ENCODE measurements around the gene VPS16. TPM values are rescaled to one million over a fixed set of nuclear protein-coding genes. Genes with fewer than 3 reads are reported as not detected.

Gene VPS16
- total and polyA plus RNA-seq, 2 of the 13 experiments (the other 11 are each of a cell fraction or from before 2014, with no cell fraction given), result 34.2 to 35.4 TPM

DNA sequence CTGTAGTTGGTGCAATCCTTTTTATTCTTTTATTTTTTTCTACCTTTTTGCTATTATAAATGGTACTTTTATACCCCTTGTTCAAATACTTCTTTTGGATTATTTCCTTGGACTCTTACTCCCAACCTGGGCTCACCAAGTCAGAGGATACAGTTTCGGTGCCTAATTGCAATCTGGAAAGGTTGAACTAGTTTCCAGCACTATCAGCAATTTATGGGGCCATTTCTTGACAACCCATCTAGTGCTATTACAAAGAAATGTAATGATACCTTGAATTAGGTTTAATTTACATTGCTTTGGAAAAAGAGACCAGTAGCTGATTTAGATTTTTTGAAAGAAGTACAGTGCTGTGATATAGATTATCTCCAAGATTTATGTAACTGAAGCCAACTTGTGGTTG lies 38.0 kb downstream of the VPS16 start:
- H3K27ac ChIP-seq (ENCODE audit: extremely low read length, insufficient read depth, low read length), result no peak overlapping the region
- no peaks in the 10 kb centered on the region for H3K9me3 ChIP-seq (ENCODE audit: low read length)
- no peak overlapping the region for H3K4me3 ChIP-seq (replicated peaks in 1 of 3; ENCODE audit: insufficient read depth in 1 of 3, low read depth in 2 of 3, low read length in 3 of 3)
- H3K27me3 ChIP-seq (ENCODE audit: control insufficient read depth in 1 of 2, insufficient read depth in 2 of 2, low read length in 2 of 2), result no peaks in the 10 kb centered on the region; a peak in 1 of 5 replicates
- H3K36me3 ChIP-seq (replicated peaks in 1 of 2; ENCODE audit: control insufficient read depth in 1 of 2, insufficient read depth in 2 of 2, low read length in 2 of 2), result peaks cover 0 to 3% of the 10 kb centered on the region in 2 experiments; a peak in 1 of 5 replicates
- in situ Hi-C loops (cut with HindIII; ENCODE audit: extremely low pct_ligation_motif_present, low pct_unique_long_range_greater_than_20kb) (no loop called here), intact Hi-C loops (cut with micrococcal nuclease; ENCODE audit: unreplicated experiment) (loop anchor here (10.0 kb wide), 1 partner anchor 66 kb away; no protein-coding TSS in a partner anchor)
- ChIA-PET CTCF (ENCODE audit: low intra/inter-chr PET ratio, low total read pairs) (no interaction called here), POLR2A (interaction anchor here (1.0 kb wide), 1 partner anchor 10 kb away, joined by 4 read pairs; no protein-coding TSS in a partner anchor)
- TF ChIP-seq U2AF2 (IDR thresholded peaks at IDR 0.05; ENCODE audit: low read depth, low read length), result no peak
- TF ChIP-seq MAFF (IDR thresholded peaks at IDR 0.05; ENCODE audit: low read depth, low read length), result peak; percentile 69
- TF ChIP-seq MAFK (conservative IDR thresholded peaks at IDR 0.05 in 1 of 2, IDR thresholded peaks at IDR 0.05 in 1 of 2; ENCODE audit: low read length in 2 of 2), result peak; percentile 70 to 72
- WGBS (ENCODE audit: low lambda C conversion rate), result 98% methylated on average over 1 of the region's 1 CpG
- no peak for ATAC-seq
- BruUV-seq (replicated peaks), result no TSS peak
- FAIRE-seq, result no peak
- H4K20me1 ChIP-seq (ENCODE audit: insufficient read depth, low read length), result peaks cover 9% of the 10 kb centered on the region; the same call in 1 of the 2 replicates
- DNase-seq (ENCODE audit: low spot score), result no peak
- no peak overlapping the region for H2AFZ ChIP-seq (ENCODE audit: low read length)
- peaks cover 30% of the 10 kb centered on the region for H3K4me1 ChIP-seq (ENCODE audit: insufficient read depth, low read length)
- no peak overlapping the region for H3K9ac ChIP-seq (ENCODE audit: insufficient read depth, low read depth, low read length)
- no peak overlapping the region for H3K4me2 ChIP-seq (ENCODE audit: low read depth, low read length)
- peaks cover 82% of the 10 kb centered on the region for H3K79me2 ChIP-seq (ENCODE audit: insufficient read depth, low read length)

DNA sequence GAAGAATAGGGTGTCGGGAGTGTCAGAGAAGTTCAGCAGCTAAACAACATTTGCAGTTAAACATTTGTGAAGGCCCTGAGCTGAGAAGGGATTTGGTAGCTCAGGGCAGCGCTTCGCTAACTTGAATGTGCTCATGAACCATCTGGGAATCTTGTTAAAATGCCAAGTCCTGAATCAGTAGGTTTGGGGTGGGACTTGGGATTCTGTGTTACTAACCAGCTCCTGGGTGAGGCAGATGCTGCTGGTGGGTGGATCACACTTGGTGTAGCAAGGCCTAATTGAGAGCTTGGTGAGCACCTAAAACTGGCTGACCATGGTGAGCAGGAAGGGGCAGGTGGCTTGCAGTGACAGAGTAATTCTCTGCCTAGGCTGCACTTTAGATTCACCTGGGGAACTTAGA lies 38.6 kb downstream of the VPS16 start:
- Histone ChIP-seq H3K27ac (ENCODE audit: extremely low read length, insufficient read depth, low read length) (no peak overlapping the region), H3K79me2 (ENCODE audit: insufficient read depth, low read length) (peaks cover 83% of the 10 kb centered on the region), H3K9ac (ENCODE audit: insufficient read depth, low read depth, low read length) (no peak overlapping the region), H3K36me3 (replicated peaks in 1 of 2; ENCODE audit: control insufficient read depth in 1 of 2, insufficient read depth in 2 of 2, low read length in 2 of 2) (peaks cover 0 to 3% of the 10 kb centered on the region in 2 experiments; a peak in 1 of 5 replicates), H3K4me3 (replicated peaks in 1 of 3; ENCODE audit: insufficient read depth in 1 of 3, low read depth in 2 of 3, low read length in 3 of 3) (no peak overlapping the region), H4K20me1 (ENCODE audit: insufficient read depth, low read length) (peaks cover 9% of the 10 kb centered on the region; the same call in 1 of the 2 replicates), H3K9me3 (ENCODE audit: low read length) (no peaks in the 10 kb centered on the region), H3K27me3 (ENCODE audit: control insufficient read depth in 1 of 2, insufficient read depth in 2 of 2, low read length in 2 of 2) (no peaks in the 10 kb centered on the region), H3K4me2 (ENCODE audit: low read depth, low read length) (no peak overlapping the region), H3K4me1 (ENCODE audit: insufficient read depth, low read length) (peaks cover 30% of the 10 kb centered on the region), H2AFZ (ENCODE audit: low read length) (no peak overlapping the region)
- FAIRE-seq, result no peak
- WGBS (ENCODE audit: low lambda C conversion rate), result 100% methylated on average over 3 of the region's 3 CpGs
- ChIA-PET CTCF (ENCODE audit: low intra/inter-chr PET ratio, low total read pairs) (no interaction called here), POLR2A (interaction anchor here (1.0 kb wide), 1 partner anchor 11 kb away, joined by 4 read pairs; no protein-coding TSS in a partner anchor)
- no peak for ATAC-seq
- DNase-seq (ENCODE audit: low spot score), result no peak
- TF ChIP-seq, protein P1, sequence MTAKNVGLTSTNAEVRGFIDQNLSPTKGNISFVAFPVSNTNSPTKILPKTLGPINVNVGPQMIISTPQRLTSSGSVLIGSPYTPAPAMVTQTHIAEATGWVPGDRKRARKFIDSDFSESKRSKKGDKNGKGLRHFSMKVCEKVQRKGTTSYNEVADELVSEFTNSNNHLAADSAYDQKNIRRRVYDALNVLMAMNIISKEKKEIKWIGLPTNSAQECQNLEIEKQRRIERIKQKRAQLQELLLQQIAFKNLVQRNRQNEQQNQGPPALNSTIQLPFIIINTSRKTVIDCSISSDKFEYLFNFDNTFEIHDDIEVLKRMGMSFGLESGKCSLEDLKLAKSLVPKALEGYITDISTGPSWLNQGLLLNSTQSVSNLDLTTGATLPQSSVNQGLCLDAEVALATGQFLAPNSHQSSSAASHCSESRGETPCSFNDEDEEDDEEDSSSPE (CRISPR knock-in tag; IDR thresholded peaks at IDR 0.05), result no peak
- TF ChIP-seq TEAD3 (CRISPR knock-in tag; optimal IDR thresholded peaks at IDR 0.05; ENCODE audit: borderline replicate concordance), result peak; percentile 9
- no TSS peak for BruUV-seq (replicated peaks)
- intact Hi-C loops (cut with micrococcal nuclease; ENCODE audit: unreplicated experiment) (loop anchor here (10.0 kb wide), 1 partner anchor 66 kb away; no protein-coding TSS in a partner anchor), in situ Hi-C loops (cut with HindIII; ENCODE audit: extremely low pct_ligation_motif_present, low pct_unique_long_range_greater_than_20kb) (no loop called here)

All from HepG2 (cell line).